ENCODE measurements around the gene CCDC57. TPM values are rescaled to one million over a fixed set of nuclear protein-coding genes. Genes with fewer than 3 reads are reported as not detected.

CCDC57 gene
- total RNA-seq, 2 experiments from 2014 or later = 129 to 135 TPM

- DNase-seq (no peak), ATAC-seq (ENCODE audit: poor library complexity) (no peak)
- Histone ChIP-seq H3K4me3 (ENCODE audit: low read length) (no peak overlapping the region), H3K27me3 (ENCODE audit: control insufficient read depth in 1 of 2, insufficient read depth in 2 of 2, low read length in 2 of 2) (no peaks in the 10 kb centered on the region), H3K9me3 (ENCODE audit: control insufficient read depth in 1 of 2, insufficient read depth in 1 of 2, low read length in 2 of 2) (no peaks in the 10 kb centered on the region), H3K36me3 (ENCODE audit: insufficient read depth, low read length) (no peaks in the 10 kb centered on the region), H3K27ac (ENCODE audit: low read depth in 1 of 2, low read length in 2 of 2) (no peak overlapping the region), H3K4me1 (ENCODE audit: insufficient read depth, low read length) (no peaks in the 10 kb centered on the region)
- Mint-ChIP-seq H3K27me3 (no peaks in the 10 kb centered on the region), H3K27ac (no peak overlapping the region), H3K9me3 (no peaks in the 10 kb centered on the region), H3K36me3 (ENCODE audit: low read depth) (no peaks in the 10 kb centered on the region), H3K4me1 (ENCODE audit: low read depth) (no peaks in the 10 kb centered on the region), H3K4me3 (no peak overlapping the region)
- intact Hi-C loops (cut with DNase I, micrococcal nuclease) = no loop called here
- TF ChIP-seq CTCF (IDR thresholded peaks at IDR 0.05) = no peak
- ChIA-PET POLR2A (no interaction called here), CTCF (no interaction called here)
These were observed 139.2 kb downstream of the CCDC57 start for GRCh38 chr17:82073446-82073845.

DNA sequence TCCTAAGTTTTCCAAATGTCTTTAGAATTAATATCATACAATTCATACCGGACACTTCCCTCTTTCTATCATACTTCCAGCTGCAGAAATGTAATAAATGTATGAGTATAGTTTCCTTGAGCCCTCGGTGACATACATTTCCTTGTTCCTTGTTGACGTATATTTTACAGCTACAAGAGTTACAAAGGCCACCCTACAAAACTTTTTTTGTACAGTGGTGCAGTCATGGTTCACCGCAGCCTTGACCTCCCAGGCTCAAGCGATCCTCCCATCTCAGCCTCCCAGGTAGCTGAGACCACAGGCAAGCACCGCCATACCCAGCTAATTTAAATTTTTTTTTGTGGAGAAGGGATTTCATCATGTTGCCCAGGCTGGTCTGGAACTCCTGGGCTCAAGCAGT lies 139.8 kb downstream of the CCDC57 start:
- H3K4me1 ChIP-seq (ENCODE audit: insufficient read depth, low read length) = no peaks in the 10 kb centered on the region
- no peaks in the 10 kb centered on the region for H3K27me3 Mint-ChIP-seq
- no peaks in the 10 kb centered on the region for H3K36me3 ChIP-seq (ENCODE audit: insufficient read depth, low read length)
- H3K4me3 Mint-ChIP-seq = no peak overlapping the region
- H3K36me3 Mint-ChIP-seq (ENCODE audit: low read depth) = no peaks in the 10 kb centered on the region
- CTCF ChIA-PET = no interaction called here
- intact Hi-C loops (cut with DNase I, micrococcal nuclease) = no loop called here
- no peak overlapping the region for H3K27ac ChIP-seq (ENCODE audit: low read depth in 1 of 2, low read length in 2 of 2)
- TF ChIP-seq CTCF (IDR thresholded peaks at IDR 0.05) = no peak
- DNase-seq (no peak), ATAC-seq (ENCODE audit: poor library complexity) (no peak)
- POLR2A ChIA-PET = no interaction called here
- H3K27me3 ChIP-seq (ENCODE audit: control insufficient read depth in 1 of 2, insufficient read depth in 2 of 2, low read length in 2 of 2) = no peaks in the 10 kb centered on the region
- H3K4me1 Mint-ChIP-seq (ENCODE audit: low read depth) = no peaks in the 10 kb centered on the region
- no peaks in the 10 kb centered on the region for H3K9me3 Mint-ChIP-seq
- no peaks in the 10 kb centered on the region for H3K9me3 ChIP-seq (ENCODE audit: control insufficient read depth in 1 of 2, insufficient read depth in 1 of 2, low read length in 2 of 2)
- no peak overlapping the region for H3K4me3 ChIP-seq (ENCODE audit: low read length)
- H3K27ac Mint-ChIP-seq = no peak overlapping the region

DNA sequence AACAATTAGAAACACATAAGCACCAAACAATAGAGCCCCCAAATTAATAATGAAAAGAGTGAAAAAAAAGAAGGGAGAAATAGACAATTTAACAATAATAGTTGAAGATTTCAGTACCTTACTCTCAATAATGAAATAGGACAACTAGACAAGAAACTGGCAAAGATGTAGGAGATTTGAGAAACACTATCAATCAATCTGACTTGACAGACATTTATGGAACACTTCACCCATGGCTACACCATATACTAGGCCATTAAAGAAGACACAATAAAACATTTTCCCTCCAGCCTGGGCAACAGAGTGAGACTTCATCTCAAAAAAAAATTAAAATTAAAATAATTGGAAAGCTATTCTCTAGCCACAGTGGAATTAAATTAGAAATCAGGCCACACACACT lies 142.0 kb downstream of the CCDC57 start:
- ChIA-PET CTCF (no interaction called here), POLR2A (no interaction called here)
- Mint-ChIP-seq H3K36me3 (ENCODE audit: low read depth) (no peaks in the 10 kb centered on the region), H3K4me1 (ENCODE audit: low read depth) (no peaks in the 10 kb centered on the region), H3K4me3 (no peak overlapping the region), H3K27ac (no peak overlapping the region), H3K9me3 (no peaks in the 10 kb centered on the region), H3K27me3 (no peaks in the 10 kb centered on the region)
- Histone ChIP-seq H3K4me1 (ENCODE audit: insufficient read depth, low read length) (peaks cover 12% of the 10 kb centered on the region), H3K4me3 (ENCODE audit: low read length) (no peak overlapping the region), H3K36me3 (ENCODE audit: insufficient read depth, low read length) (no peaks in the 10 kb centered on the region), H3K27me3 (ENCODE audit: control insufficient read depth in 1 of 2, insufficient read depth in 2 of 2, low read length in 2 of 2) (no peaks in the 10 kb centered on the region), H3K27ac (ENCODE audit: low read depth in 1 of 2, low read length in 2 of 2) (no peak overlapping the region), H3K9me3 (ENCODE audit: control insufficient read depth in 1 of 2, insufficient read depth in 1 of 2, low read length in 2 of 2) (no peaks in the 10 kb centered on the region)
- TF ChIP-seq CTCF (IDR thresholded peaks at IDR 0.05) = no peak
- no peak for ATAC-seq (ENCODE audit: poor library complexity)
- intact Hi-C loops (cut with DNase I, micrococcal nuclease) = no loop called here
- no peak for DNase-seq

Data from CD4-positive, alpha-beta T cell (primary cell).